ENCODE measurements around the gene CTNND2.

CTNND2 gene

DNA sequence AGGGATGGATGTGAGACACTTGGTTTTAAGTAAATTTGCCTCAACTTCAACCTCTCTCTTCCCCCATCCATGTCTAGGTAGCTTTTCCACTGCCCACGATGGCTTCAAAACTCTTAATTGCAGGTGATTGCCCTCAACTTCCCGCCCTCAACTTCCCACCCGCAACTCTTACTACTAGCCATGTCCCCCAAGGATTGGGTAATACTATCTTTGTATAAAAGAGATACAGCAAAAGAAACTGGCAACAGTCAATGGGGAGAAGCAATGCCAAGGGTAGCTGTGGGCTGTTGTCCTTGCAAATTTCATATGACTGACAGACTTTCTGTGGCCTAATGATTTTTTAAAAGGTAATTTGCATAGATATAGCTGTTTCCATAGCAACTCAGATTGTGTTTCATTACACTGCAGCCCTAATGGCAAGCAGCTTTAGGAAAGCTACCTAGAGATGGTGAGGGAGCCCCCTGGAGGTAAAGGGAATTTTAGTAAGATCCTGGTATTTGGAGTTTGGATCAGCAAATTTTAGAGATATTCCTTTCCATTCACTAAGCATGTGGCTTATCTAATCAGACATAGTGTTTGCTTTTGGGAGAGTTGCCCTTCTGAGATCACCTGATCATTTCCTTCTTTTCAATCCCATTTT, 721.7 kb downstream of the CTNND2 start:
- Histone ChIP-seq H3K9me2 (replicated peaks; ENCODE audit: control insufficient read depth, low read length) (no peaks in the 10 kb centered on the region), H3K27me3 (ENCODE audit: control insufficient read depth, low read length) (no peaks in the 10 kb centered on the region), H3F3A (ENCODE audit: control insufficient read depth, insufficient read depth) (no peaks in the 10 kb centered on the region), H3K4me1 (ENCODE audit: control insufficient read depth, low read length) (no peaks in the 10 kb centered on the region), H3K4me3 (ENCODE audit: low read length) (no peak overlapping the region), H3K27ac (ENCODE audit: low read depth, low read length) (no peak overlapping the region), H3K79me2 (ENCODE audit: control insufficient read depth, low read length) (no peaks in the 10 kb centered on the region), H3K9me3 (ENCODE audit: control insufficient read depth, insufficient read depth, low read length) (no peaks in the 10 kb centered on the region), H3K4me2 (ENCODE audit: low read length) (no peak overlapping the region), H3K36me3 (ENCODE audit: control insufficient read depth, low read length) (no peaks in the 10 kb centered on the region), H4K20me1 (ENCODE audit: control insufficient read depth, insufficient read depth, low read depth, low read length) (no peaks in the 10 kb centered on the region)
- no peak for TF ChIP-seq EZH2phosphoT487 (IDR thresholded peaks at IDR 0.05; ENCODE audit: borderline replicate concordance, low read length)
- TF ChIP-seq, protein P1, sequence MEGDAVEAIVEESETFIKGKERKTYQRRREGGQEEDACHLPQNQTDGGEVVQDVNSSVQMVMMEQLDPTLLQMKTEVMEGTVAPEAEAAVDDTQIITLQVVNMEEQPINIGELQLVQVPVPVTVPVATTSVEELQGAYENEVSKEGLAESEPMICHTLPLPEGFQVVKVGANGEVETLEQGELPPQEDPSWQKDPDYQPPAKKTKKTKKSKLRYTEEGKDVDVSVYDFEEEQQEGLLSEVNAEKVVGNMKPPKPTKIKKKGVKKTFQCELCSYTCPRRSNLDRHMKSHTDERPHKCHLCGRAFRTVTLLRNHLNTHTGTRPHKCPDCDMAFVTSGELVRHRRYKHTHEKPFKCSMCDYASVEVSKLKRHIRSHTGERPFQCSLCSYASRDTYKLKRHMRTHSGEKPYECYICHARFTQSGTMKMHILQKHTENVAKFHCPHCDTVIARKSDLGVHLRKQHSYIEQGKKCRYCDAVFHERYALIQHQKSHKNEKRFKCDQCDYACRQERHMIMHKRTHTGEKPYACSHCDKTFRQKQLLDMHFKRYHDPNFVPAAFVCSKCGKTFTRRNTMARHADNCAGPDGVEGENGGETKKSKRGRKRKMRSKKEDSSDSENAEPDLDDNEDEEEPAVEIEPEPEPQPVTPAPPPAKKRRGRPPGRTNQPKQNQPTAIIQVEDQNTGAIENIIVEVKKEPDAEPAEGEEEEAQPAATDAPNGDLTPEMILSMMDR (IDR thresholded peaks at IDR 0.05; ENCODE audit: low read depth, low read length, poor library complexity, severe bottlenecking): peak; percentile 35

- TF ChIP-seq, protein P1 (IDR thresholded peaks at IDR 0.05; ENCODE audit: low read depth, low read length, poor library complexity, severe bottlenecking): no peak
- Histone ChIP-seq H3K9me2 (replicated peaks; ENCODE audit: control insufficient read depth, low read length) (no peaks in the 10 kb centered on the region), H3K4me2 (ENCODE audit: low read length) (no peak overlapping the region), H3K27me3 (ENCODE audit: control insufficient read depth, low read length) (no peaks in the 10 kb centered on the region), H4K20me1 (ENCODE audit: control insufficient read depth, insufficient read depth, low read depth, low read length) (no peaks in the 10 kb centered on the region), H3K9me3 (ENCODE audit: control insufficient read depth, insufficient read depth, low read length) (no peaks in the 10 kb centered on the region), H3F3A (ENCODE audit: control insufficient read depth, insufficient read depth) (no peaks in the 10 kb centered on the region), H3K4me3 (ENCODE audit: low read length) (no peak overlapping the region), H3K36me3 (ENCODE audit: control insufficient read depth, low read length) (no peaks in the 10 kb centered on the region), H3K79me2 (ENCODE audit: control insufficient read depth, low read length) (no peaks in the 10 kb centered on the region), H3K4me1 (ENCODE audit: control insufficient read depth, low read length) (no peaks in the 10 kb centered on the region), H3K27ac (ENCODE audit: low read depth, low read length) (no peak overlapping the region)
Observed at GRCh38 chr5:11181940-11182339, 722.3 kb downstream of the CTNND2 start.

- Histone ChIP-seq H3K79me2 (ENCODE audit: control insufficient read depth, low read length) (no peaks in the 10 kb centered on the region), H3K4me2 (ENCODE audit: low read length) (no peak overlapping the region), H3K27ac (ENCODE audit: low read depth, low read length) (no peak overlapping the region), H3K36me3 (ENCODE audit: control insufficient read depth, low read length) (no peaks in the 10 kb centered on the region), H3K4me1 (ENCODE audit: control insufficient read depth, low read length) (no peaks in the 10 kb centered on the region), H3K27me3 (ENCODE audit: control insufficient read depth, low read length) (no peaks in the 10 kb centered on the region), H3K4me3 (ENCODE audit: low read length) (no peak overlapping the region), H3K9me3 (ENCODE audit: control insufficient read depth, insufficient read depth, low read length) (no peaks in the 10 kb centered on the region), H3K9me2 (replicated peaks; ENCODE audit: control insufficient read depth, low read length) (no peaks in the 10 kb centered on the region), H3F3A (ENCODE audit: control insufficient read depth, insufficient read depth) (no peaks in the 10 kb centered on the region), H4K20me1 (ENCODE audit: control insufficient read depth, insufficient read depth, low read depth, low read length) (no peaks in the 10 kb centered on the region)
- no peak for TF ChIP-seq EZH2phosphoT487 (IDR thresholded peaks at IDR 0.05; ENCODE audit: borderline replicate concordance, low read length)
- TF ChIP-seq, protein P1 (IDR thresholded peaks at IDR 0.05; ENCODE audit: low read depth, low read length, poor library complexity, severe bottlenecking): no peak
Observed at GRCh38 chr5:11180890-11181289, 723.4 kb downstream of the CTNND2 start.

All from DOHH2 (cell line).